Measurements from ENCODE around the gene KPNA6.
"Not testable (repeated sequence)": the region's sequence is repeated elsewhere in the genome, so short reads cannot be mapped to it uniquely, and the experiment has no call there.

KPNA6 gene

DNA sequence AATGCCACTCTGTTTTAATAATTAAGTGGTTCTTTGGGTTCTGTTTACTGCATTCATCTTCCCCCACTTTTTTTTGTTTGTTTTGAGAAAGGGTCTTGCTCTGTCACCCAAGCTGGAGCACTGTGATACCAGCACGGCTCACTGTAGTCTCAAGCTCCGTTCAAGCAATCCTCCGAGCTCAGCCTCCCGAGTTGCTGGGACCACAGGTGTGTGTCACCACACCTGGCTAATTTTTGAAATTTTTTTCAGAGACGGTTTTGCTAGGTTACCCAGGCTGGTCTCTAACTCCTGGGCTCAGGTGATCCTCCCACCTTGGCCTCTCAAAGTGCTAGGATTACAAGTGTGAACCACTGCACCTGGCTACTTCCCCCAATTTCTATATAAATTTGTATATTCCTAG is 29.3 kb downstream of the KPNA6 start:
- H3K27ac ChIP-seq (ENCODE audit: low read length) = no peak overlapping the region
- TF ChIP-seq, protein P1, sequence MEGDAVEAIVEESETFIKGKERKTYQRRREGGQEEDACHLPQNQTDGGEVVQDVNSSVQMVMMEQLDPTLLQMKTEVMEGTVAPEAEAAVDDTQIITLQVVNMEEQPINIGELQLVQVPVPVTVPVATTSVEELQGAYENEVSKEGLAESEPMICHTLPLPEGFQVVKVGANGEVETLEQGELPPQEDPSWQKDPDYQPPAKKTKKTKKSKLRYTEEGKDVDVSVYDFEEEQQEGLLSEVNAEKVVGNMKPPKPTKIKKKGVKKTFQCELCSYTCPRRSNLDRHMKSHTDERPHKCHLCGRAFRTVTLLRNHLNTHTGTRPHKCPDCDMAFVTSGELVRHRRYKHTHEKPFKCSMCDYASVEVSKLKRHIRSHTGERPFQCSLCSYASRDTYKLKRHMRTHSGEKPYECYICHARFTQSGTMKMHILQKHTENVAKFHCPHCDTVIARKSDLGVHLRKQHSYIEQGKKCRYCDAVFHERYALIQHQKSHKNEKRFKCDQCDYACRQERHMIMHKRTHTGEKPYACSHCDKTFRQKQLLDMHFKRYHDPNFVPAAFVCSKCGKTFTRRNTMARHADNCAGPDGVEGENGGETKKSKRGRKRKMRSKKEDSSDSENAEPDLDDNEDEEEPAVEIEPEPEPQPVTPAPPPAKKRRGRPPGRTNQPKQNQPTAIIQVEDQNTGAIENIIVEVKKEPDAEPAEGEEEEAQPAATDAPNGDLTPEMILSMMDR (IDR thresholded peaks at IDR 0.05; ENCODE audit: low read depth, low read length) = no peak
- TF ChIP-seq EZH2phosphoT487 (IDR thresholded peaks at IDR 0.05; ENCODE audit: low read depth) = no peak
- no peak overlapping the region for H3K4me2 ChIP-seq (ENCODE audit: low read length)
- no peaks in the 10 kb centered on the region for H3K9me3 ChIP-seq (ENCODE audit: insufficient read depth, low read length)
- no peaks in the 10 kb centered on the region for H3K27me3 ChIP-seq (ENCODE audit: low read depth, low read length)
- no peaks in the 10 kb centered on the region for H3K36me3 ChIP-seq (replicated peaks; ENCODE audit: low read depth, low read length)
- no peaks in the 10 kb centered on the region for H3K4me1 ChIP-seq (ENCODE audit: low read length)
- H3K79me2 ChIP-seq (ENCODE audit: low read length) = peaks cover 49% of the 10 kb centered on the region
- H2AFZ ChIP-seq (ENCODE audit: low read depth, low read length) = no peak overlapping the region
- H3K4me3 ChIP-seq (ENCODE audit: low read length) = no peak overlapping the region
- H3K9ac ChIP-seq (ENCODE audit: low read length) = no peak overlapping the region
- peaks cover 11% of the 10 kb centered on the region for H4K20me1 ChIP-seq (ENCODE audit: insufficient read depth, low read length)

GRCh38 chr1:32138965-32139364 is 31.1 kb downstream of the KPNA6 start:
- H3K9me3 ChIP-seq (ENCODE audit: insufficient read depth, low read length) = no peaks in the 10 kb centered on the region
- peaks cover 58% of the 10 kb centered on the region for H3K79me2 ChIP-seq (ENCODE audit: low read length)
- H3K9ac ChIP-seq (ENCODE audit: low read length) = no peak overlapping the region
- H3K4me1 ChIP-seq (ENCODE audit: low read length) = 0 out of 2 replicates have a peak, but pooled peaks cover 2% of the 10 kb centered on the region
- H3K27ac ChIP-seq (ENCODE audit: low read length) = no peak overlapping the region
- H3K27me3 ChIP-seq (ENCODE audit: low read depth, low read length) = no peaks in the 10 kb centered on the region
- TF ChIP-seq, protein P1 (IDR thresholded peaks at IDR 0.05; ENCODE audit: low read depth, low read length) = no peak
- no peaks in the 10 kb centered on the region for H3K36me3 ChIP-seq (replicated peaks; ENCODE audit: low read depth, low read length)
- H3K4me3 ChIP-seq (ENCODE audit: low read length) = no peak overlapping the region
- H3K4me2 ChIP-seq (ENCODE audit: low read length) = no peak overlapping the region
- peaks cover 19% of the 10 kb centered on the region for H4K20me1 ChIP-seq (ENCODE audit: insufficient read depth, low read length)
- no peak overlapping the region for H2AFZ ChIP-seq (ENCODE audit: low read depth, low read length)

GRCh38 chr1:32142446-32143301 is 34.8 kb downstream of the KPNA6 start:
- H3K9me3 ChIP-seq (ENCODE audit: insufficient read depth, low read length) = no peaks in the 10 kb centered on the region
- TF ChIP-seq EZH2phosphoT487 (IDR thresholded peaks at IDR 0.05; ENCODE audit: low read depth) = no peak
- TF ChIP-seq, protein P1 (IDR thresholded peaks at IDR 0.05; ENCODE audit: low read depth, low read length) = no peak
- no peak overlapping the region for H3K27ac ChIP-seq (ENCODE audit: low read length)
- H3K4me3 ChIP-seq (ENCODE audit: low read length) = no peak overlapping the region
- no peak overlapping the region for H3K4me2 ChIP-seq (ENCODE audit: low read length)
- peaks cover 26% of the 10 kb centered on the region for H4K20me1 ChIP-seq (ENCODE audit: insufficient read depth, low read length)
- H3K27me3 ChIP-seq (ENCODE audit: low read depth, low read length) = 0 out of 2 replicates have a peak, but pooled peaks cover 4% of the 10 kb centered on the region
- H3K36me3 ChIP-seq (replicated peaks; ENCODE audit: low read depth, low read length) = peaks cover 12% of the 10 kb centered on the region
- H3K79me2 ChIP-seq (ENCODE audit: low read length) = peaks cover 70% of the 10 kb centered on the region
- H3K9ac ChIP-seq (ENCODE audit: low read length) = no peak overlapping the region
- no peak overlapping the region for H2AFZ ChIP-seq (ENCODE audit: low read depth, low read length)
- peaks cover 18% of the 10 kb centered on the region; the same call in 1 of the 2 replicates for H3K4me1 ChIP-seq (ENCODE audit: low read length)

- H3K4me3 ChIP-seq (ENCODE audit: low read length); H2AFZ ChIP-seq (ENCODE audit: low read depth, low read length); H3K9me3 ChIP-seq (ENCODE audit: insufficient read depth, low read length); H3K27me3 ChIP-seq (ENCODE audit: low read depth, low read length); H3K27ac ChIP-seq (ENCODE audit: low read length); H3K4me2 ChIP-seq (ENCODE audit: low read length); H3K9ac ChIP-seq (ENCODE audit: low read length): not testable (repeated sequence)
- H4K20me1 ChIP-seq (ENCODE audit: insufficient read depth, low read length) = peaks cover 26% of the 10 kb centered on the region
- H3K4me1 ChIP-seq (ENCODE audit: low read length) = peaks cover 18% of the 10 kb centered on the region; the same call in 1 of the 2 replicates
- peaks cover 16% of the 10 kb centered on the region for H3K36me3 ChIP-seq (replicated peaks; ENCODE audit: low read depth, low read length)
- peaks cover 76% of the 10 kb centered on the region for H3K79me2 ChIP-seq (ENCODE audit: low read length)
Observed at GRCh38 chr1:32143302-32143695, 35.4 kb downstream of the KPNA6 start.

Data from OCI-LY3 (cell line).